Uterus (tissue), 2 donors: Measurements from ENCODE around the gene RPS28.
A peak's percentile ranks its signal among the peaks of the same experiment; 100 is the strongest.

Source experiments
- CTCF ChIP-seq, 4 experiments: fragments of 200-600 bp in 2 of 4; fragments of 450-650 bp in 2 of 4; sonication (generic) in 2 of 4; IDR thresholded peaks; one replicate each; pipeline ENCODE4 v1.5.1; 2016 to 2019; ENCODE audit warnings: antibody characterized with exemption in 4 of 4, mild to moderate bottlenecking in 2 of 4, moderate library complexity in 1 of 4
- POLR2A ChIP-seq, 2 donors: fragments of 450-650 bp; IDR thresholded peaks; one replicate each; pipeline ENCODE4 v1.6.1; 2016; ENCODE audit warnings: antibody characterized with exemption in 2 of 2, mild to moderate bottlenecking in 1 of 2, moderate library complexity in 1 of 2

GRCh38 chr19:8361921-8362793, 40.9 kb downstream of the RPS28 start:
- no peak for TF ChIP-seq CTCF (IDR thresholded peaks at IDR 0.05)
- peak in 1 of 2 donors; percentile 27 for TF ChIP-seq POLR2A (IDR thresholded peaks at IDR 0.05)
